HL-60 (cell line): Measurements from ENCODE around the gene TRPV4.

Source experiments
- CTCF ChIP-seq: IDR thresholded peaks from one replicate; pipeline ENCODE4 v1.5.1; 2011; ENCODE audit warnings: low read length, control low read depth, inconsistent platforms; ENCODE audit not compliant: insufficient read depth
- POLR2AphosphoS5 ChIP-seq: IDR thresholded peaks from 2 replicates; pipeline ENCODE4 v1.6.1; 2012; ENCODE audit warnings: low read depth
- SPI1 ChIP-seq: IDR thresholded peaks from 2 replicates; pipeline ENCODE4 v1.6.1; 2012; ENCODE audit warnings: low read depth, mild to moderate bottlenecking, borderline replicate concordance

GRCh38 chr12:109816870-109817269 is 16.3 kb downstream of the TRPV4 start:
- no peak for TF ChIP-seq CTCF
- no peak for TF ChIP-seq POLR2AphosphoS5
- no peak for TF ChIP-seq SPI1
